Activated CD4-positive, alpha-beta T cell treated with anti-CD3 and anti-CD28 coated beads, Interleukin-2, amount 10 ng/mL, durations not matched to agents 7 days and 5 days (primary cell): ENCODE data around the gene TENM4. TPM values are rescaled to one million over a fixed set of nuclear protein-coding genes. Genes with fewer than 3 reads are reported as not detected.

ENCODE experiments used
- CTCF ChIA-PET: fragments of 350-600 bp; sonication (Branson Sonifier 250); formaldehyde crosslinking; loops from one replicate; lab custom pipeline; 2021; ENCODE audit warnings: antibody characterized with exemption; lab: Charles Lee
- POLR2A ChIA-PET: fragments of 350-600 bp; sonication (Branson Sonifier 250); formaldehyde crosslinking; loops from one replicate; lab custom pipeline; 2021; ENCODE audit warnings: antibody characterized with exemption; lab: Charles Lee
- DNase-seq: peaks from one replicate; pipeline ENCODE4 v3.0.0-alpha.2; 2020
- H3K27ac Mint-ChIP-seq: one replicate; pipeline ENCODE4 v1.8.0; 2021; ENCODE audit warnings: mild to moderate bottlenecking, moderate library complexity, mixed read lengths
- H3K27me3 Mint-ChIP-seq: one replicate; pipeline ENCODE4 v1.8.0; 2021; ENCODE audit warnings: mixed read lengths
- H3K36me3 Mint-ChIP-seq: one replicate; pipeline ENCODE4 v1.8.0; 2021; ENCODE audit warnings: low read depth, mixed read lengths
- H3K4me1 Mint-ChIP-seq: one replicate; pipeline ENCODE4 v1.8.0; 2021; ENCODE audit warnings: mixed read lengths
- H3K4me3 Mint-ChIP-seq: one replicate; pipeline ENCODE4 v1.8.0; 2021; ENCODE audit warnings: mild to moderate bottlenecking, moderate library complexity, mixed read lengths
- H3K9me3 Mint-ChIP-seq: one replicate; pipeline ENCODE4 v1.8.0; 2021; ENCODE audit warnings: mixed read lengths
- total RNA-seq, 2 experiments: library from RNA; stranded (reverse); gene quantifications; one replicate each; pipeline ENCODE4 v1.2.3, GENCODE V29; 2021

Gene TENM4
- total RNA-seq, 2 experiments from 2014 or later = not detected

- ChIA-PET POLR2A (no interaction called here), CTCF (no interaction called here)
- no peak overlapping the region for H3K27ac Mint-ChIP-seq
- H3K27me3 Mint-ChIP-seq = no peaks in the 10 kb centered on the region
- peaks cover 6% of the 10 kb centered on the region for H3K9me3 Mint-ChIP-seq
- no peak overlapping the region for H3K4me3 Mint-ChIP-seq
- H3K36me3 Mint-ChIP-seq = no peaks in the 10 kb centered on the region
- DNase-seq = no peak
- no peaks in the 10 kb centered on the region for H3K4me1 Mint-ChIP-seq
Measured at GRCh38 chr11:79189055-79189454, 251.8 kb downstream of the TENM4 start.

DNA sequence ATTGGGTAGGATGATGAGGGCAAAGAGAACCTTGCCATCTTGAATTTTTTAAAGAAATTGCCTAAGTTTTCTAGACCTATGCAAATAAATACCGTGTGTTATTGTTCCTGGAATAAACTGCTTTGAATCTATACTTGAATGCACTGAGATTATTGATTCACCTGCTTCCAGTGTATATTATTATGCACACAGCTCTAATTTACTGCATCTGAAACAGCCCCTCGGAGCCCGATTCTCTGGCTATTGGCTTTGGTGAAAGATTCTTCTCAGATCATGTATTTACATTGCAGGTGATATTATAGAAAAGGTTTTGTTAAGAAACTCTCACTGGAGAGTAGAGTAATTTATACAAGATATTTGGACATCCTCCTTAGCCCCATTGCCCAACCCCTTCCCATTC, 254.2 kb downstream of the TENM4 start:
- no peak overlapping the region for H3K4me3 Mint-ChIP-seq
- no peaks in the 10 kb centered on the region for H3K36me3 Mint-ChIP-seq
- H3K27ac Mint-ChIP-seq = no peak overlapping the region

GRCh38 chr11:79185351-79185750, 255.5 kb downstream of the TENM4 start:
- POLR2A ChIA-PET = no interaction called here
- peaks cover 5% of the 10 kb centered on the region for H3K27me3 Mint-ChIP-seq
- no peaks in the 10 kb centered on the region for H3K4me1 Mint-ChIP-seq
- CTCF ChIA-PET = interaction anchor here (0.6 kb wide), 1 partner anchor 419 kb away, joined by 3 read pairs; no protein-coding TSS in a partner anchor
- DNase-seq = no peak
- H3K9me3 Mint-ChIP-seq = peaks cover 3% of the 10 kb centered on the region
- no peak overlapping the region for H3K27ac Mint-ChIP-seq
- H3K4me3 Mint-ChIP-seq = no peak overlapping the region
- no peaks in the 10 kb centered on the region for H3K36me3 Mint-ChIP-seq

More for the DNA sequence above, 254.2 kb downstream of the TENM4 start:
- no peak for DNase-seq
- Mint-ChIP-seq H3K9me3 (peaks cover 3% of the 10 kb centered on the region), H3K4me1 (no peaks in the 10 kb centered on the region), H3K27me3 (peaks cover 5% of the 10 kb centered on the region)
- POLR2A ChIA-PET = no interaction called here
- CTCF ChIA-PET = no interaction called here

DNA sequence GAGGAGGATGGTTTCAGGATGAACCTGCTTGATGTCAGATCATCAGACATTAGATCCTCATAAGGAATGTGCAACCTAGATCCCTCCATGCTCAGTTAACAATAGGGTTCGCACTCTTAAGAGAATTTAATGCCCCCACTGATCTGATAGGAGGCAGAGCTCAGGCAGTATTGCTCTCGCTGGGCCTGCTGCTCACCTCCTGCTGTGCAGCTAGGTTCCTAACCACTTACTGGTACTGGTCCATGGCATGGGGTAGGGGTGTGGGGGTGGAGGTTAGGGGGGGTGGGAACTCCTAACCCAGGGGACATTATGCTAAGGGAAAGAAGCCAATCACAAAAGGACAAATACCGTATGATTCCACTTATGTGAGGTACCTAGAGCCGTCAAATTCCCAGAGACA, 256.5 kb downstream of the TENM4 start:
- Mint-ChIP-seq H3K4me3 (no peak overlapping the region), H3K9me3 (peaks cover 3% of the 10 kb centered on the region), H3K4me1 (no peaks in the 10 kb centered on the region), H3K27me3 (peaks cover 5% of the 10 kb centered on the region), H3K36me3 (no peaks in the 10 kb centered on the region), H3K27ac (no peak overlapping the region)
- DNase-seq = no peak
- POLR2A ChIA-PET = no interaction called here
- CTCF ChIA-PET = no interaction called here

GRCh38 chr11:79182794-79183193, 258.0 kb downstream of the TENM4 start:
- ChIA-PET CTCF (no interaction called here), POLR2A (no interaction called here)
- Mint-ChIP-seq H3K4me1 (no peaks in the 10 kb centered on the region), H3K4me3 (no peak overlapping the region), H3K27me3 (peaks cover 7% of the 10 kb centered on the region), H3K27ac (no peak overlapping the region), H3K36me3 (no peaks in the 10 kb centered on the region), H3K9me3 (peaks cover 3% of the 10 kb centered on the region)
- no peak for DNase-seq

- ChIA-PET POLR2A (no interaction called here), CTCF (no interaction called here)
- no peaks in the 10 kb centered on the region for H3K9me3 Mint-ChIP-seq
- no peak overlapping the region for H3K27ac Mint-ChIP-seq
- H3K4me3 Mint-ChIP-seq = no peak overlapping the region
- peaks cover 7% of the 10 kb centered on the region for H3K27me3 Mint-ChIP-seq
- H3K4me1 Mint-ChIP-seq = no peaks in the 10 kb centered on the region
- H3K36me3 Mint-ChIP-seq = no peaks in the 10 kb centered on the region
- DNase-seq = no peak
Measured at GRCh38 chr11:79179087-79179486, 261.7 kb downstream of the TENM4 start.

DNA sequence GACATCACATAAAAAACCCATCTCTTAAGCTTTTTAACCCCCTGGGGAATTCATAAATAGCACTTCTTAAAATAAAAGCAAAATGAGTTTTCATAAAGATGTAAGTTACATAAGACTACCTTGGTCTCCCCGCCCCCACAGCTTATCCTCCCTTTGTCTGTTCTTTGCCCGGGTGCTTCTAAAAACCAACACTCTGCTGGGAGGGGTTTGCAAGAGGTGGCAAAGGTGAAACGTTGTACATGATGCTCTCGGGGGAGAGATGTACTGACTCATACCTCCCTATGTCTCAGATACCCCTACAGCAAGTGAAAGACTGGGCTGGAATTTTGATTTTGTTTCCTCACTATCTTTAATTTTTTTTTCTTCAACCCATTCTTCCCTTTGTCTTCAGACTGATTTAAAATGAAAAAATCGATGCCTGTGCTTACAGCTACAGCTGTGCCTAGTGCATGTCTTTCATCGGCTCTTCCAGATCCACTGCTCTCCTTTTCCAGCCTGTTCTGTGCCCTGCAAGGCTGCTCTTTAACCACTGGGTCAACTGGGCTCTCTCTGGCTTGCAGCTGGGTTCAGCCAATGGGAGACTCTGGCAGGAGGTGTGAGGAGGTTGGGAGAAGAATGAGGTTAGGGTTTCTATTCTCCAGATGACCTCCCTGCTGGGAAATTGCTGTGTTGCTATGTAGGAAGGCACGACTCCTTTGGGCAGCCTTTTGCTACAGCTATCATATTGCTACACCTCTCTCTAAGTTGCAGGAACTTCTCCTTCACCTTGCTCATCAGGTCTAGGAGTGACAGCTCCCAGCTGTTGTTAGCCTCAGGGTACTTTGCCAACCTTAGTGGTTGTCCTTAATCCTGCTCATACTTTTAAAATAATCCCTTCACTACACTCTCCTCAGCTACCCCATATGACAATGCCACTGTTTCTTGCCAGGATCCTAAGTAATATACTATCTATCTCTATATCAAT, 266.5 kb downstream of the TENM4 start:
- Mint-ChIP-seq H3K27ac (no peak overlapping the region), H3K9me3 (no peaks in the 10 kb centered on the region), H3K4me3 (no peak overlapping the region), H3K4me1 (no peaks in the 10 kb centered on the region), H3K27me3 (peaks cover 2% of the 10 kb centered on the region), H3K36me3 (no peaks in the 10 kb centered on the region)
- DNase-seq = no peak
- POLR2A ChIA-PET = no interaction called here
- CTCF ChIA-PET = no interaction called here

- no peaks in the 10 kb centered on the region for H3K36me3 Mint-ChIP-seq
- H3K9me3 Mint-ChIP-seq = no peaks in the 10 kb centered on the region
- ChIA-PET POLR2A (no interaction called here), CTCF (no interaction called here)
- H3K27ac Mint-ChIP-seq = no peak overlapping the region
- peaks cover 2% of the 10 kb centered on the region for H3K27me3 Mint-ChIP-seq
- no peaks in the 10 kb centered on the region for H3K4me1 Mint-ChIP-seq
- no peak overlapping the region for H3K4me3 Mint-ChIP-seq
- no peak for DNase-seq
Measured at GRCh38 chr11:79173615-79174014, 267.2 kb downstream of the TENM4 start.

- H3K27ac Mint-ChIP-seq = no peak overlapping the region
- no peaks in the 10 kb centered on the region for H3K27me3 Mint-ChIP-seq
- H3K9me3 Mint-ChIP-seq = no peaks in the 10 kb centered on the region
- H3K36me3 Mint-ChIP-seq = no peaks in the 10 kb centered on the region
- H3K4me3 Mint-ChIP-seq = no peak overlapping the region
- ChIA-PET CTCF (no interaction called here), POLR2A (no interaction called here)
- H3K4me1 Mint-ChIP-seq = no peaks in the 10 kb centered on the region
- DNase-seq = no peak
Measured at GRCh38 chr11:79170321-79170720, 270.5 kb downstream of the TENM4 start.

DNA sequence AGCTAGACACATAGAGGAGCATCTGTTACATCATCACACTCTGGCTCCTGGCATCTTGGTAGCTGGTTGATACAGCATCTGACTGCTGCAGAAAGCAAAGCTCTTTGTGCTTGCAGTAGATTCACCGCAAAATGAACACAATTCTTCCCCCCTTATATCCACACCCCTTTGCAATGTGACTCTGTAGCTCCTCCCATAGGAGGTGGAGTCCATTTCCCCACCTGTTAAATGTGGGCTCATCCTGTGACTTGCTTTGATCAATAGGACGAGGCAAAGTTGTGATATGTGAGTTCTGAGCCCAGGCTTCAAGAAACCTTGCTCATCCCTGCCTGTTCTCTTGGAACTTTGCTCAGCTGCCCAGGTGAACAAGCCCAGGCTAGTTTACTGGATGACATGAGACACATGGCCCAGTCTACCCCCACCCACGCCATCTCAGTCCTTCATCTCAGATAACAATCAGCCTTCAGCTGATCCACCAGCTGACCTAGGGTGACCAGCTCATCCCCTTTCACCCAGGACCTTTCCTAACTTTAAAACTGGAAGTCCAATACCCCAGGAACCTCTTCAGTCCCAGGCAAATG, 272.2 kb downstream of the TENM4 start:
- no peaks in the 10 kb centered on the region for H3K4me1 Mint-ChIP-seq
- H3K4me3 Mint-ChIP-seq = no peak overlapping the region
- CTCF ChIA-PET = no interaction called here
- no peaks in the 10 kb centered on the region for H3K27me3 Mint-ChIP-seq
- no peaks in the 10 kb centered on the region for H3K9me3 Mint-ChIP-seq
- no peak overlapping the region for H3K27ac Mint-ChIP-seq
- H3K36me3 Mint-ChIP-seq = no peaks in the 10 kb centered on the region
- no peak for DNase-seq
- POLR2A ChIA-PET = no interaction called here

DNA sequence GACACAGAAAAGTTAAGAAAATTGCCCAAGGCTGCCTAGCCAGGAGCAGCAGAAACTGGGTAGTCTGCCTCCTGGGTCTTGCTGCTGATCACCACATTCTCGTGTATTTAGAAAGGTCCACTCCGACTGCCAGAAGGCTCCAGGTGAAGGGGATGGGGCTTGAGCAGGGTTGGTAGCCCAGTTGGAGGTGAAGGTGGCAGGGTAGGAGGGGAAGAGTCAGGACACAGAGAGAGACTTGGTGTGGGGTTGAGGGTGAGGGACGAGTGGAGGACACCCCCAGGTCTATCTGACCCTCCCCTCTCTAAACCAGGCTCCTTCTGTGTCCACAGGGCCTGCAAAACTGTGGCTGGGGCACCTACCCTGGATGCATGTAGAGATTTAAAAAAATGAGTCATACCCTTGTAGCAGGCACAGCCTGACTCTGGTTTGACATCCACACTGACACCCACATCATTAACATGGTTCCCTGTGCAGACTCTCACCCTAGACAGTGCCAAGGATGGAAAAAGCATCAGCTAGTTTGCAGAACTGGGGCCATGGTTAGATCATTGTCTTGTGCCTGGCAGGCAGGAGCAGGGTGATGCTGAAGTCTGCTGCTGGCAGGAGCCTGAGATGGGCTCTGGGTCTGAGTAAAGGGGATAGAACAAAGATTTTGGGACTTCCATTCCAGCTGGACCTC, 273.2 kb downstream of the TENM4 start:
- CTCF ChIA-PET = no interaction called here

DNA sequence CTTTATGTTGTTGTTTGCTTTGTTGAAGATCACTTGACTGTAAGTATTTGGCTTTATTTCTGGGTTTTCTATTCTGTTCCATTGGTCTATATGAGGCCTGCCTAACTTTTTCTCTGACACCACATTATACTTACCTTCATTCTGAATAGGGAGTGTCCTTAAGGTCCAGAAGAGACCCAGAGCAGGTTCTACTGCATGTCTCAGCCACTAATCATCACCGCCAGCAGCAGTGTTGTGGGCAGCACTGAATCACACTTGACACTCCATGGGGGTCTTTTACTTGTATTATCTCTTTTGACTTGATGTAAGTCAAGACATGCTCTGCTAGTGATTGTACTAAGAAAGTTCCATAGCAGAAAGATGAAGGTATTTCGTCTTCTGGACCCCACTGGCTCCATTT, 274.9 kb downstream of the TENM4 start:
- no peak overlapping the region for H3K27ac Mint-ChIP-seq
- H3K27me3 Mint-ChIP-seq = no peaks in the 10 kb centered on the region
- H3K4me3 Mint-ChIP-seq = no peak overlapping the region
- H3K36me3 Mint-ChIP-seq = no peaks in the 10 kb centered on the region
- CTCF ChIA-PET = no interaction called here
- POLR2A ChIA-PET = no interaction called here
- no peak for DNase-seq
- no peaks in the 10 kb centered on the region for H3K9me3 Mint-ChIP-seq
- no peaks in the 10 kb centered on the region for H3K4me1 Mint-ChIP-seq

More for the DNA sequence above, 273.2 kb downstream of the TENM4 start:
- Mint-ChIP-seq H3K4me3 (no peak overlapping the region), H3K27me3 (no peaks in the 10 kb centered on the region), H3K27ac (no peak overlapping the region), H3K4me1 (no peaks in the 10 kb centered on the region), H3K9me3 (no peaks in the 10 kb centered on the region), H3K36me3 (no peaks in the 10 kb centered on the region)
- DNase-seq = no peak
- POLR2A ChIA-PET = no interaction called here

GRCh38 chr11:79160791-79161403, 279.9 kb downstream of the TENM4 start:
- Mint-ChIP-seq H3K4me3 (no peak overlapping the region), H3K4me1 (no peaks in the 10 kb centered on the region), H3K27ac (no peak overlapping the region), H3K27me3 (no peaks in the 10 kb centered on the region), H3K9me3 (no peaks in the 10 kb centered on the region), H3K36me3 (no peaks in the 10 kb centered on the region)
- POLR2A ChIA-PET = no interaction called here
- CTCF ChIA-PET = no interaction called here
- DNase-seq = no peak
